HG02981 (cell line): Measurements from ENCODE around the gene NEK2.
"Not testable (repeated sequence)": the region's sequence is repeated elsewhere in the genome, so short reads cannot be mapped to it uniquely, and the experiment has no call there.

ENCODE experiments used
- ATAC-seq: cut with Tn5 transposase; IDR thresholded peaks from one replicate; pipeline ENCODE4 v1.9.1; 2021; ENCODE audit warnings: mild to moderate bottlenecking, moderate library complexity; ENCODE audit not compliant: unreplicated experiment

The NEK2 gene

DNA sequence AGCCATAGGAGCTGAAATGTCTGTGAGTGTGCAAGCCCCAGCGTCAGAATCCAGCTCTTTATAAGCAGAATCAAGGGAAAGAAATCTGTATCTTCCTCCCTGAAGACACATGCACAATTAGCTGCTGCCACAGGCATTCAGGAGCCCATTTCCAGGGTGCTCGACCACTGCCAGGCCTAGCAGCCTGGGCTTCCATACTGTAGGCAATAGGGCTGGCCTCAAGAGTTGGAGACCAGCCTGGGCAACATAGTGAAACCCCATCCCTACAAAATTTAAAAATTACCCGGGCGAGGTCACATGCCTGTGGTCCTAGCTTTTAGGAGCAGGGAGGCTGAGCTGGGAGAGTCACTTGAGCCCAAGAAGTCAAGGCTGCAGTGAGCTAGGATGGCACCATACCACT lies 41.0 kb downstream of the NEK2 start:
- ATAC-seq, result no peak

DNA sequence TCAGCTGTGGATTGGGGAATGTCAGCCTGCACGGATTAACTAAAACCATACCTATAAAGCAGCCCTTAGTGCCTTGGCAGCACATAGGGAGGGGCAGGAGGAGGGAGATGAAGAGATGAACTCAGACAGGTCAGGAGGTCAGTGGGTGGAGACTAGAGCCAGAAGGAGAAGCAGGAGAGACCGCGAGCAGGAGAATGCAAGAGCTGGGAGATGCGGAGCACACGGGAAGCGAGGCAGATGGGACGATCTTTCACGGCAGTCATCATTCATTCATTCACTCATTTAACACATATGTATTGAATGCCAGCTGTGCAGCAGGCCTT lies 41.9 kb downstream of the NEK2 start:
- no peak for ATAC-seq

DNA sequence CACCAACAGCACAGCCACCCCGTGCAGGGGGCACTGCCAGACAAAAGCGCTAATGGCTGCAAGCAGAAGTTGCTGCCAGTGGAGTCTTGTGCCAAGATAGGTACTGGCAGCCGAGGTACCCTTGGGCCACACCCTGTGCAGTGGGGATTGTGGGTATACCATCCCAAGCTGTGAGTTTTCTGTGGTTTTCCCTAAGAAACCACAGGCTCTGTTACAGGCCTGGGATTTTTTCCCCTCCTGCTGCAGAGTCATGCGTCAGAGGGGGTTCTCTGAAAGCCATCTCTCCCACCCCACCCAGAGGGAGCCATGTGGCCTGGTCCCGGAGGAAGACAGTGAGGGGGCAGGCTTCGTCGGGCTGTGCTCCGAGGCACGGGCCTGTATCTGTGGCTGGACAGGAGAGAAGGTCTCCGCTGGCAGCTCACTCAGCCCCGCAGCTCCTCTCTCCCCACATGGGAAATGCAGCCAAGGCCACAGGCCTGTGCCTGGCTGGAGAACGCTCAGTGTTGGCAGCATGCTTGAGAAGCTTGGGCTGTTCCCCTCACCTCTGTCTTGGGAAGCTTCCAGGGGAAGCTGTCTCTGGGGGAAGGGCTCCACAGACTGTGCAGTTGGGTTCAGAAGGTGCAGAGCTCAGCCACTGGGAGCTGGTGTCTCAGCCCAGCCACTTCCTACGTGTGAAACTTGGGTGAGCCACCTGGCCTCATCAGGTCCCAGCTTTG lies 42.5 kb downstream of the NEK2 start:
- no peak for ATAC-seq

DNA sequence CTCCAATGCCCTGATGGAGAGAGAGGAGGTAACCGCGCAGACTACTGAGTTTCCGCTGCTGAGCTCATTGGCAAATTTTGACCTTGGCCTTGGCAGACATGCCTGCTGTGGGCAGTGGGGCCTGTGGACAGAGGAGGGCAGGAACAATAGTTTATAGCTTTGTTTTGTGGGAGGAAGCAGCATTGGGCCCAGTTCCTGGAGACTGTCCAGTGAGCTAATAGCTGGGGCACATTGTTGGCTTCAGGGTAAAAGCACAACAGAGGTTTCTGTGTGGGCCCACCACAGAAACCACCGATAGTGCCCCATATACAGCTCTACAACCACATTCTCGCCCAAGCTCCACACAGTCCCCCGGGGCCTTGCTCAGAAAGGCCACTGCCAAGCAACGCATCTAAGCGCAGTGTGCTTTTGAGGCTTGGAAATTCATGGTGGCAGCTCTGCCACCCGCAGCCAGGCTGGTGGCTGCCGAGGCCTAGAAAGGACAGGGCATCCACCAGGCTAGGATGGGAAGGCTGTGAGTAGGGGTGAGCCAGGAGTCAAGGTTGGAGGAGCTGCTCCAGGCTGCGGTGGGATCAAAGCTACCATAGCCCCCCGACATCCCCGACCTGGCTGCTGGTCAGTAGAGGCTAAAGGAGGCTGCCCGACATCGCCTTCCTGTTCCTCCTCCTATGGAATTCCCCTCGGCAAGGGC lies 43.2 kb downstream of the NEK2 start:
- peak; percentile 62 for ATAC-seq

DNA sequence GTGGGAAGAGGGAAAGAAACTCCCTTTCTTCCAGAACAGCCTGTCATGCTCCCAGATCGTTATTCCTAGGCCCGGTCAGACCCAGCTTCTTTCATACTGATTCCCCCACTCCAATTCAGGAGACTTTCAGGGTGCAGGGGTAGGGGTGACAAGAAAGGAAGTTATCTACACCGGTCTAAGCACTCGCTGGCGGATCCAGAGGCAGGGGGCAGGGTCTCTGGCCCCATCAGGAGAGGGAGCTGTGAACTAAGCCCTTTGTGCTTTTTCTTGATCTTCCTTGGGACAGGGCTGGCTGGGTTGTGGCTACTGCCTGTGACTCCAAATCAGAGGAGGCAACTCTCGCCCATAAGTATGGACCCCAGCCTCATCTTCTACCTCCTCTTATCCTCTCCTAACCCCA lies 44.3 kb downstream of the NEK2 start:
- no peak for ATAC-seq

DNA sequence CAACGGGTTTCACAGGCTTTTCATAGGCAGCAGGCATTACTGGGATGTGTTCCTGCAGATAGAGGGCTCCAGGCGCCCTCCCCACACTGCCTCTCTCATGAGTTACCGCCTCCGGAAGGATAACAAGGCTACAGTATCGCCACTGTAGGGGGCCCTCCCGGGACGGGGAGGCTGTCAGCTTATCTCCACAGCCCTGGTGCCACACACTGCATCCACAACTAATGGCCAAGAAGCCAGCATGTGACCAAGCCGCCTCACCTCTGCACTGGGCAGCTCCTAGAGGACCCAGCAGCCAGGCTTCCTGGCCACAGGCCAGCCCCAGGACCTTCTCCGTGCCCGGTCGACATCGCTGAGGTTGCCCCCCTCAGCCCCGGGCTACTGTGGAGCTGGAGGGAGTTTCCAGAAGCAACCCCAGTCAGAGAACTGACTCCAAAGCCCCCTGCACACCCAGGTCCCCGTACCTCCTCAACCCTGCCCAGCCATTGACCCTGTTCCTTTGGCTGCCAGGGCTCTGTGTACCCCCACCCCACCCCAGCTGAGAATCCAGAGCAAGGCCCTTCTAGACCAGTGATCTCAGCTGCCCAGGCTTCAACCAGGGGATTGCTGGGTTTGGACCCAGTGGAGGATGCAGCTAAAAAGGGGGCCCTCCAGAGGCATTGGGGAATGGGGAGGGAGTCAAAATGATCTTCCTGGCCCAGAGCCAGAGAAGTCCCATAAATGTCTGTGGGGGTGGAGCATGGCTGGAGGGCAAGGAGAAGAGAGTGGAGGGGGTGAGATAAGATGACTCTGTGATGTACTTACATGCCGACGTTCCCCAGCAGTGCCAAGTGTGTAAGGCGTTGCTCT lies 45.0 kb downstream of the NEK2 start:
- no peak for ATAC-seq

DNA sequence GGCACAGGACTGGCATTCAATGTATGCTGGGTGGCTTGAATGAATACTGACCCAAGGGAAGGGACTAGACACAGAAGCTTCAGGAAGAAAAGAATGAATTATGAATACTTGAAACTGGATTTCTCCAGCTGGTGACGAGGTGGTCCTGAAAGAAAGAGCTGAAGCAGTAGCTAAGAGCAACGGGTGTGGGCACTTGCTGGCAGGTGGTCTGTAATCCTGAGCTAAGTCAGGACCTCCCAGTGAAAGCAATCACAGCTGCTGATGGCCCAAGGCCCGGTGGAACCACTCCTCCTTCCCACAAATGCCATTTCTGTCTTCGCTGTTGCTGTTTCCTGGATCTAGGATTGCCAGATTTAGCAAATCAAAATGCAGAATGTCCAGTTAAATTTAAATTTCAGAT lies 47.0 kb downstream of the NEK2 start:
- no peak for ATAC-seq

DNA sequence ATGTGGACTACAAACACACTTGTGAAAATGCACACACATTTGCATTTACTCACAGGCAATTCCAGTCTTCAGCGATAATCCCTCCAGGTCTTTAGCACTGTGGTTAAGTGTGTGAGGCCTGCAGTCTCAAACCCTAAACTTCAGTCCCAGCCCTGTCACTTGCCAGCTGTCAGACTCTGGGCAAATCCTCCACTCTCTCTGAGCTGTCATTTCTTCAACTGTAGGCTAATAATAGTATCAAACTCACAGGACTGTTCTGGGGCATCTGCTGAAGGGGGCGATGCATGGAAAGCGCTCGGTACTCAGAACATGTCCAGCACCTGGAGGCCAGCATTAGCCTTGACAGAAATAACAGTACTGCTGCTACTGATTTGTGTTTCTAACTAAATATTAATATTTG lies 48.2 kb downstream of the NEK2 start:
- no peak for ATAC-seq

DNA sequence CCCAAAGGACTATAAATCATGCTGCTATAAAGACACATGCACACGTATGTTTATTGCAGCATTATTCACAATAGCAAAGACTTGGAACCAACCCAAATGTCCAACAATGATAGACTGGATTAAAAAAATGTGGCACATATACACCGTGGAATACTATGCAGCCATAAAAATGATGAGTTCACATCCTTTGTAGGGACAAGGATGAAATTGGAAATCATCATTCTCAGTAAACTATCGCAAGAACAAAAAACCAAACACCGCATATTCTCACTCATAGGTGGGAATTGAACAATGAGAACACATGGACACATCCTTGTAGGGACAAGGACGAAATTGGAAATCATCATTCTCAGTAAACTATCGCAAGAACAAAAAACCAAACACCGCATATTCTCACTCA lies 49.6 kb downstream of the NEK2 start:
- ATAC-seq, result not testable (repeated sequence)

DNA sequence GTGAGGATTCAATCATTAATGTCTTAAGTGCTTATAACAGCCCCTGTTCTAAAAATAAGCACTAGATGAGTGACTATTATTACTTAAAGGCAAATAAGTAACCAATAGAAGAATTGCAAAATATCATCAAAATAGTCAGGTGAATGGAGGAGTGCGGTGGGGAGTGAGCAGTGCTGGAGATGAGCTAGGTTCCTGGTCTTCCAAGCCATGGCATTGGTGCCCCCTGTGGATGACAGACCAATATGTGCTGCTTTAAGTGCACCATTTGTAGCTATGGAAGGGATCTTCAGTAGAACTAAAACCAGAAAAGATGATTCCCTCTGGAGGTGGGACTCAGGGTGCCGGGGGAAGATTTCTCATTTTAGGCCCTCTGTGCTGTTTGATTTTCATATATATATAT lies 50.4 kb downstream of the NEK2 start:
- no peak for ATAC-seq

DNA sequence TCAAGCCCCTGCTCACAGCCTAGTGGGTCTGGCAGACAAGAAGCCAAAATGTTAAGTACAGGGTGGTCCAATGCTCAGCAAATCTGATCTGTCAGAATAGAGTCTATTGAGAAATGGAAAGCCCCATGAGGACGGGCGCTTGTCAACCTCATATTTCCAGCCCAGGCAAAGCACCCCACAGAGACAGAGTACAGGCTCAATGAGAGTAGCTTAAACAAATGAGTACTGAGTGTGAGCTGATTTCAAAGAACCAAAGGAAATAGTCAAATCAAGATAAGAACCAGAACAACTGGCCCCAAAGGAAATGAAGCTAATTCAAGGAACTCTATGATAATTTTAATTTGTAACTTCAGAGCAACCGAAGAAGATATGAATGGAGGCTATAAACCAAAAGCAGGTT lies 51.9 kb downstream of the NEK2 start:
- ATAC-seq, result no peak

DNA sequence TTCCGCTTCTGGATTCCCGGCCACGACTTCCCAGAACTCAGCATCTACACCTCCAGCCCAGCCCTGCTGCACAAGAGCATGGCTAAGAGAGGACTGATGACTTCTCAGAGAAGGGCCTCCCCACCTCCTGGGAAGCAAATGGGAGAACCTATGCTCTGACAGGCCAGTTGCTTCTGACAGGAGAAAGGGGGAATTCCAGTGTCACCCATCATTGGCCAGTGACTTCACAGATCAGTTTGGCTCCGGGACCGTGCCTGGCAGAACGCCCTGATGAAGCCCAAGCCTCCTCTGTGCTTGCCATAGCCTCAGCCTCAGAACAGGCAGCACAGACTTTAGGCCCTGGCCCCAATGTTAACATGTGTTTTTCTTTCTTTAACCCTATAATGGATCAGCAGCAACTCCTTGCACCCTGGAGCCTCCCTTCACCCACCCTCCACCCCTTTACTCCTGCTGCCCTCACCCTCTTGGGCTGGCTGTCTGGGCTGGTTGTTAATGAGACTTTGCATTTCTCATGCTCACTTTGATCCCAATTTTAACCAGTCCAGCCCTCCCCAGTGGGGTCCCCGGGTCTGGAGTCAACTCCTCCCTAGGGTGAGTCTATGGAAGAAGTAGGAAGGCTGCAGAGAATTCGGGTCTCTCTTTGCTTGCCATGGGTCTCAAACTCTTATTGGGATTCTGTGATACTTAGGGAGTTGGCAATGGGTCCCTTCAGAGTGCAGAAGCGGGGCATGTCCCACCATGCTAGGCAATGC lies 53.8 kb downstream of the NEK2 start:
- no peak for ATAC-seq

DNA sequence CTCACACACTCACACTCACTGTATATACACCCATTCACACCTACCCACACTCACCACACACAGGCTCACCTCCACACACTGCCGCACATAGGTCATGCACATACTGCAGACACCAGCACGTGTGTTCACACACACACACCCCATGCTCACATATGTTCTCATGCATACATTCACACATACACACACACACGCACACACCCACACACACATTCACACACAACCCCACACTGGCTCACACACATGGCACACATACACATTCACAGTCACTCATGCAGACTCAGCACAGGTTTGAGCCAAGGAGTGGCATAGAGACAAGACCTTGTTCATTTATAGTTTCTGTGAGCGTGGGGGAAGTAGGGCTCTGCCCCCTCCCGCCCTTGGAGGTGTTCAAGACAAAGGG lies 55.3 kb downstream of the NEK2 start:
- no peak for ATAC-seq

DNA sequence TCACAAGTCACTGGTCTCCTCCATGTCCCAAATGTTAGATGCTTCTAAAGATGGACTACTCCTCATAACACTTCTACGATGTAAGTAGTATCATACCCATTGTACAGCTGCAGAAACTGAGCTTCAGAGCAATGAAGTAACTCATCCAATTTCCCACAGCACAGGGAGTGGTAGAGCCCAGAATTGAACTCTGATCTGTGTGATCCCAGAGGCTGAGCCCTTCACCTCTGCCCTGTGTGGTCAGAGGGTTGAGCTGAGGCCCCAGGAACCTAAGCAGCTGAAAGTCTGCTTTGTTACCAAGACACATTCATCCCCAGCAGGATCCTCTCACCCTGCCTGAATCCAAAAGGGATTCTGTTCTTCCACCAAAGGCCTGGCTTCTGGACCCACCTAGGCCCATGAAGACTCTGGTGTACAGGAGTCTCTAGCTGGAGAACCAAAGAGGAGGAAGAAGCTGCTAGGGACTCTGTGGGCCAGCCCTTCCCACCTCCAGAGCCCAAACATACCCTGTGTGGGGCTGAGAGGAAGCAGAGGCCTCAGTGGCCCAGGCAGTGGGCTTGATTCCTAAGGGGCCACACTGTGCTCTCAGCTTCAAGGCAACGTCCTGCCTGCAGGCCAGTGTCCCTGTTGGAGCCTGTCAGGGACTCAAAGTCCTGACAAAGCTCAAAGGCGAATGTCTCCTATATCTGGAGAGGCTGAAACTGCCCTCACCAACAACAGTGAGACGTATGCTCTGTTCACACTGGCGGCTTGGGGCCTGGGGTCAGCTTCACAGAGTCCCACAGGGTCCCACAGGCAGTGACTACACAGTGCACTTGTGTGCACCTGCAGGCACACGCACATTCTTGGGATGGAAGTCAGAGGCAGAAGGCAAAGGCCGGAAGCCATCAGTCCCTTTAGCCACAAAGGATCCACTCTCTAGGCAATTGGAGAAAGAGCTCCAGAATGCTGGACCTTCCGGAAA lies 56.1 kb downstream of the NEK2 start:
- no peak for ATAC-seq

DNA sequence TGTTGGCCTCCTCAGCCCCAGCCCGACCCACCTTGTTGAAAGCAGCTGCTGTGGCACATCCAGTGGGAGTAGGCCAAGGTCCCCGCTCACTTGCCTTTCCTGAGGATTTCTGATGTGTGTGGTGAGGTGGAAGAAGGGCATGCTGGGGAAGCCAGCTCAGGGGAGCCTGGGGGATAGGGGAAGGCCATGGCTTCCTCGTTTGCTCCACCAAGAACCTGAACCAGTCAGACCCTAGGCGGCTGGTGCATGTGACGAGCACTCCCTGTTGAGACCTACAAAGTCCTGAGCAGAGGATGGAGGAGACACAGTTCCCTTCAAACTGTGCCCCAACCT lies 58.5 kb downstream of the NEK2 start:
- no peak for ATAC-seq

DNA sequence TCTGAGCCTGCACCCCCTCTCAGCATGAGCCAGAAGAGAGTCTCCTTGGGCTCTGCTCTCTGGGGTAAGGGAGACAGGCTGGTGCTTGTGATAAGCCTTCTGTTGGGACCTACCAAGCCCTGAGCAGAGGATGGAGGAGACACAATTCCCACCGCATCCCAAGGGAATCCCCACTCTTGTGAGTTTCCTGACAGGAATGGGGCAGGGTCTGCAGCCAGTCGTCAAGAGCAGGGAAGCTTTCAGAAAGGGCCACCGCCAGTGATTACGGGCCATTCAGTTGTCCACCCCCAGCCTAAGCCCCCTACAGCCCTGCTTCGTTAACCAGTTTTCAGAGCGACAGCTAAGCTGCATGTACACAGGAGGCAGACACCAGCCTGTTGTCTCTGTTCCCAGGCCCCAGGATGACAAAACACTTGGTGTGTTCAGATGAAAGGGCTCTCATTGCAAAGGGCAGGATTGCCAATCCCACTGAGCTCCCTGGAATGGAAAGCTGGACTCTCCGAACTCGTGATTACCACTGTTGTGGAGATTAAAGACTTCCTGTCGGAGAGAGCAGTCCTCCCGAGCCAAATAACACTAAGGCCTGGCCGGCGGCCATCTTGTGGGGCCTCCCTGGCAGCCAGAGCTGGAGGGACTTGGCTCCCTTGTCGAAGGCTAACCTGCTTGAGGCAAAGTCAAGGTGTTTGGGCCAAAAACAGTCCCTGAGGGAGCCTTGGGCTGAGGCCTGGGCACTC lies 59.0 kb downstream of the NEK2 start:
- ATAC-seq, result no peak

DNA sequence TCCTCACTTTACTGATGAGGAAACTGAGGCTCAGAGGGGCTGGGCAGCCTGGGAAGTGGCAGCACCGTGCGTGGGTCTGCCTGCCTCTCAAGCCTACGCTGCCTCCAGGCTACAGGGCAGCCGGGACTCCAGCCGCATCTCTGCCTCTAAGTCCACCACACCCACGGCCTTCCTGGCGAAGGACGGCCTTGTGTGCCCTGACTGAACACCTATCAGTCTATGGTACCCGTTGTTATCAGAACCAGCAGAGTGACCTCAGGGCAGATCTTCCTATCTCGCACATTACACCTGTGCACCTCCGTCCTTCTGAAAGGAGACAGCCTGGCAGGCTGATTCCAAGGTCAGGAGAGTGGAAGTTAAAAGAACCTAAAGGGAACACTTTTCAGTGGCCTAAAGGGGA lies 60.8 kb downstream of the NEK2 start:
- no peak for ATAC-seq

DNA sequence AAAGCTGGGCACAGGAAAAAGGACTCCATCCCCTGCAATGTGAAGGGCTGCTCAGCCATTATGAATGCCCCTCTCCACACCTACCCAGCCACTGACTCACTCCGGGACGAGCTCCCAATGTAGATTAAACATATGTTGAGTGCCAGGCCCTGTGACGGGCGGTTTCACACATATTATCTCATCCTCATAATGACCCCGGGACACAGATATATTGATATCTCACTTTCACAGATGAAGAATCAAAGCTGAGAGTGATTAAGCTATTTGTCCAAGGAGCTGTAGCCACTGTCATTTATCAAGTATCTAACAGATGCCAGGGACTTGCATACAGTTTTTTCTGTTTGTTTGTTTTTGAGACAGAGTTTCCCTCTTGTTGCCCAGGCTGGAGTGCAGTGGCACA lies 61.5 kb downstream of the NEK2 start:
- no peak for ATAC-seq

DNA sequence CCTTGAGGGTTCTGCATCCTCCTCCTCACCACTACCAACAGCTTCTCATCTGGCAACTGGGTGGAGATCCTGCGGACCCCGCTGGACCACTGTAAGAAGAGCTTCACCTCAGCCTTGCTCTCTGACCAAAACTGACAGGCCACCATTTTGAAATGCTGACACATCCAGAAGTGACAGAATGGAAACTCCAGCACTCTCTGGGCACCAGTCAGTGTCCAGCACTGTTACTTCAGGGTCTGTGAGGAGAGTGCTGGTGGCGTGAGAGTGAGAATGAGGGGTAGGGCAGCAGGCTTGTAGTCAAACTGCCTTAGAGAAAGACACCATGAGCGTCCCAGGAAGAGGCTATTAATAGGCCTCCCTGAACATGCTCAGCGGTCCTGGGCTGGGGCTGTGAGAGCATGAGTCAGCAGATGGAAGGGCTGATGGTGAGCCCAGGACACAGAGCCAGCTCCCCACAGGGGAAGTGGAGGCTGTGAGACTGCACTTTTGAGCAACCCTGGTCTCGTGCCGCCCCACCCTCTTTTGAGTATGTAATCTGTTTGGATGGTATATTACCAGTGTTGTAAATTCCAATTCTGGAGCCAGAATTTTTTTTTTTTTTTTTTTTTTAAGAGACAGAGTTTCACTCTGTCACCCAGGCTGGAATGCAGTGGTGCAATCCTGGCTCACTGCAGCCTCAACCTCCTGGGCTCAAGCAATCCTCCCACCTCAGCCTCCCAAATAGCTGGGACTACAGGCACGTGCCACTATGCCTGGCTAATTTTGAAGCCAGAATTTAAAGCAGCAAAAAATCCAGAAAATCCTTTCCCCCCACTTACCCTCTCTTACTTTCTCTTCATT lies 62.1 kb downstream of the NEK2 start:
- ATAC-seq, result no peak
